H9 (cell line): ENCODE data around the gene GAL3ST3. TPM values are rescaled to one million over a fixed set of nuclear protein-coding genes. Genes with fewer than 3 reads are reported as not detected.

ENCODE experiments used
- DNase-seq: peaks from one replicate; pipeline ENCODE4 v3.0.0-alpha.2; 2017
- H2AFZ ChIP-seq: one replicate; pipeline ENCODE4 v1.6.1; 2013; ENCODE audit warnings: mild to moderate bottlenecking, low read length, control low read depth, moderate library complexity
- H2AK5ac ChIP-seq: 2 replicates; pipeline ENCODE4 v1.6.1; 2013; ENCODE audit warnings: low read length, control low read depth, mixed read lengths; ENCODE audit not compliant: insufficient read length
- H2BK120ac ChIP-seq: one replicate; pipeline ENCODE4 v1.6.1; 2013; ENCODE audit warnings: low read depth, mild to moderate bottlenecking, low read length, control low read depth, inconsistent platforms; ENCODE audit not compliant: poor library complexity, severe bottlenecking
- H2BK12ac ChIP-seq: 2 replicates; pipeline ENCODE4 v1.6.1; 2013; ENCODE audit warnings: low read length, control low read depth, mixed read lengths, low read depth; ENCODE audit not compliant: insufficient read length
- H2BK15ac ChIP-seq: 2 replicates; pipeline ENCODE4 v1.6.1; 2013; ENCODE audit warnings: low read depth, low read length, control low read depth
- H2BK20ac ChIP-seq: one replicate; pipeline ENCODE4 v1.6.1; 2013; ENCODE audit warnings: low read depth, mild to moderate bottlenecking, low read length, control low read depth, inconsistent platforms; ENCODE audit not compliant: poor library complexity, severe bottlenecking
- H2BK5ac ChIP-seq: 2 replicates; pipeline ENCODE4 v1.6.1; 2013; ENCODE audit warnings: low read length, control low read depth, mixed read lengths; ENCODE audit not compliant: insufficient read length
- H3K14ac ChIP-seq: 2 replicates; pipeline ENCODE4 v1.6.1; 2013; ENCODE audit warnings: low read length, control low read depth; ENCODE audit not compliant: insufficient read depth
- H3K18ac ChIP-seq: 2 replicates; pipeline ENCODE4 v1.6.1; 2013; ENCODE audit warnings: low read depth, mild to moderate bottlenecking, mixed read lengths, low read length, control low read depth; ENCODE audit not compliant: insufficient read length
- H3K23ac ChIP-seq: 2 replicates; pipeline ENCODE4 v1.6.1; 2013; ENCODE audit warnings: low read length, control low read depth, mixed read lengths, low read depth; ENCODE audit not compliant: insufficient read length
- H3K23me2 ChIP-seq: 2 replicates; pipeline ENCODE4 v1.6.1; 2013; ENCODE audit warnings: low read depth, mild to moderate bottlenecking, mixed read lengths, low read length, control low read depth; ENCODE audit not compliant: insufficient read length, poor library complexity, severe bottlenecking
- H3K27ac ChIP-seq: 2 replicates; pipeline ENCODE4 v1.5.1; 2013; ENCODE audit warnings: low read length, control low read depth, mixed read lengths, low read depth; ENCODE audit not compliant: insufficient read length
- H3K27me3 ChIP-seq: 2 replicates; pipeline ENCODE4 v1.6.1; 2013; ENCODE audit warnings: low read length, control low read depth, inconsistent platforms; ENCODE audit not compliant: insufficient read depth
- H3K4ac ChIP-seq: 2 replicates; pipeline ENCODE4 v1.6.1; 2013; ENCODE audit warnings: low read depth, mild to moderate bottlenecking, control low read depth, inconsistent platforms, low read length, moderate library complexity
- H3K4me1 ChIP-seq: 2 replicates; pipeline ENCODE4 v1.6.1; 2013; ENCODE audit warnings: low read length, control low read depth, inconsistent platforms; ENCODE audit not compliant: insufficient read depth
- H3K4me2 ChIP-seq: 2 replicates; pipeline ENCODE4 v1.6.1; 2013; ENCODE audit warnings: low read length, control low read depth, mixed read lengths; ENCODE audit not compliant: insufficient read length, insufficient read depth
- H3K56ac ChIP-seq: 2 replicates; pipeline ENCODE4 v1.6.1; 2013; ENCODE audit warnings: low read depth, mild to moderate bottlenecking, mixed read lengths, low read length, control low read depth; ENCODE audit not compliant: insufficient read length
- H3K79me1 ChIP-seq: 2 replicates; pipeline ENCODE4 v1.6.1; 2013; ENCODE audit warnings: low read depth, mild to moderate bottlenecking, moderate library complexity, low read length, control low read depth, inconsistent platforms; ENCODE audit not compliant: insufficient read depth, poor library complexity, severe bottlenecking
- H3K79me2 ChIP-seq: 2 replicates; pipeline ENCODE4 v1.6.1; 2013; ENCODE audit warnings: low read length, control low read depth, inconsistent platforms; ENCODE audit not compliant: insufficient read depth
- H3K9ac ChIP-seq: 2 replicates; pipeline ENCODE4 v1.6.1; 2013; ENCODE audit warnings: low read length, control low read depth, mixed read lengths; ENCODE audit not compliant: insufficient read length; ENCODE audit errors: extremely low read depth
- H3K9me3 ChIP-seq: one replicate; pipeline ENCODE4 v1.6.1; 2013; ENCODE audit warnings: low read depth, low read length, inconsistent platforms; ENCODE audit not compliant: control insufficient read depth
- H3T11ph ChIP-seq: one replicate; pipeline ENCODE4 v1.6.1; 2013; ENCODE audit warnings: mild to moderate bottlenecking, low read length, control low read depth, inconsistent platforms
- H4K20me1 ChIP-seq: one replicate; pipeline ENCODE4 v1.6.1; 2013; ENCODE audit not compliant: control insufficient read depth, insufficient read length, insufficient read depth
- H4K5ac ChIP-seq: 2 replicates; pipeline ENCODE4 v1.6.1; 2013; ENCODE audit warnings: low read depth, mild to moderate bottlenecking, mixed read lengths, low read length, control low read depth; ENCODE audit not compliant: insufficient read length
- H4K8ac ChIP-seq: replicated peaks from 2 replicates; pipeline ENCODE4 v1.6.1; 2013; ENCODE audit warnings: low read length, control low read depth, mixed read lengths, low read depth; ENCODE audit not compliant: insufficient read length
- H4K91ac ChIP-seq: 2 replicates; pipeline ENCODE4 v1.6.1; 2013; ENCODE audit warnings: low read depth, mild to moderate bottlenecking, moderate library complexity, mixed read lengths, low read length, control low read depth; ENCODE audit not compliant: insufficient read length
- H3K27ac Mint-ChIP-seq, 3 experiments: 2 replicates in 2 of 3; 3 replicates in 1 of 3; pipeline ENCODE4 v1.8.0; 2020 to 2021; ENCODE audit warnings: mixed read lengths in 3 of 3, mild to moderate bottlenecking in 1 of 3, moderate library complexity in 1 of 3
- H3K27me3 Mint-ChIP-seq: 2 replicates; pipeline ENCODE4 v1.8.0; 2021; ENCODE audit warnings: low read depth, mild to moderate bottlenecking, moderate library complexity, mixed read lengths
- H3K36me3 Mint-ChIP-seq, 3 experiments: 2 replicates in 2 of 3; 3 replicates in 1 of 3; pipeline ENCODE4 v1.8.0; 2020 to 2021; ENCODE audit warnings: low read depth in 3 of 3, mixed read lengths in 3 of 3; ENCODE audit not compliant: insufficient read depth in 1 of 3
- H3K4me1 Mint-ChIP-seq, 2 experiments: 2 replicates each; pipeline ENCODE4 v1.8.0; 2020; ENCODE audit warnings: mixed read lengths in 2 of 2
- H3K4me3 Mint-ChIP-seq, 2 experiments: 2 replicates in 1 of 2; 3 replicates in 1 of 2; pipeline ENCODE4 v1.8.0; 2020 to 2021; ENCODE audit warnings: mild to moderate bottlenecking in 2 of 2, mixed read lengths in 2 of 2, moderate library complexity in 1 of 2
- H3K9me3 Mint-ChIP-seq, 2 experiments: 2 replicates in 1 of 2; 3 replicates in 1 of 2; pipeline ENCODE4 v1.8.0; 2020; ENCODE audit warnings: mild to moderate bottlenecking in 2 of 2, mixed read lengths in 2 of 2, moderate library complexity in 1 of 2
- WGBS: extraction: QIAGEN DNeasy Blood & Tissue Kit; methylation state at CpG from one replicate; pipeline ENCODE4 v1.1.7; 2013; ENCODE audit warnings: missing lambda C conversion rate, low lambda C conversion rate, mixed read lengths; ENCODE audit not compliant: insufficient read length; ENCODE audit errors: extremely low coverage; 5-methylcytosine and 5-hydroxymethylcytosine counted together
- total RNA-seq: library from RNA; stranded (reverse); gene quantifications from 2 replicates; pipeline ENCODE4 v1.2.1, GENCODE V29; 2021
- TF ChIP-seq, protein P1 (sequence below): fragments of 200-600 bp; sonication (generic); conservative IDR thresholded peaks from 3 replicates; pipeline ENCODE4 v1.8.0; 2021; ENCODE audit warnings: antibody characterized with exemption, mild to moderate bottlenecking

GAL3ST3 gene
- total RNA-seq, 1 experiment from 2014 or later: 17.2 TPM

- Histone ChIP-seq H2BK12ac (no peak overlapping the region), H2AK5ac (no peak overlapping the region), H4K8ac (no peak overlapping the region), H3K4me2 (no peak overlapping the region), H2BK120ac (no peak overlapping the region), H3K23ac (no peak overlapping the region), H4K20me1 (no peaks in the 10 kb centered on the region), H2AFZ (no peak overlapping the region), H3K27ac (no peak overlapping the region), H3K27me3 (no peaks in the 10 kb centered on the region), H2BK20ac (no peak overlapping the region), H4K5ac (no peak overlapping the region), H3K9ac (no peak overlapping the region), H2BK15ac (no peak overlapping the region), H3K56ac (no peak overlapping the region), H3K4me1 (no peaks in the 10 kb centered on the region), H3K23me2 (peaks cover 4% of the 10 kb centered on the region), H2BK5ac (no peak overlapping the region), H3K18ac (no peak overlapping the region), H3K79me1 (no peaks in the 10 kb centered on the region), H3T11ph (no peak overlapping the region), H3K79me2 (peaks cover 2% of the 10 kb centered on the region; the same call in 1 of the 2 replicates), H3K4ac (no peak overlapping the region), H3K14ac (no peak overlapping the region), H4K91ac (no peak overlapping the region), H3K9me3 (no peaks in the 10 kb centered on the region)
- H3K36me3 Mint-ChIP-seq: peaks cover 43 to 69% (median 56%) of the 10 kb centered on the region in 3 experiments
- peak; percentile 90 for DNase-seq
- peaks cover 21 to 32% of the 10 kb centered on the region in 2 experiments for H3K4me1 Mint-ChIP-seq
- H3K27me3 Mint-ChIP-seq: no peaks in the 10 kb centered on the region
- TF ChIP-seq, protein P1, sequence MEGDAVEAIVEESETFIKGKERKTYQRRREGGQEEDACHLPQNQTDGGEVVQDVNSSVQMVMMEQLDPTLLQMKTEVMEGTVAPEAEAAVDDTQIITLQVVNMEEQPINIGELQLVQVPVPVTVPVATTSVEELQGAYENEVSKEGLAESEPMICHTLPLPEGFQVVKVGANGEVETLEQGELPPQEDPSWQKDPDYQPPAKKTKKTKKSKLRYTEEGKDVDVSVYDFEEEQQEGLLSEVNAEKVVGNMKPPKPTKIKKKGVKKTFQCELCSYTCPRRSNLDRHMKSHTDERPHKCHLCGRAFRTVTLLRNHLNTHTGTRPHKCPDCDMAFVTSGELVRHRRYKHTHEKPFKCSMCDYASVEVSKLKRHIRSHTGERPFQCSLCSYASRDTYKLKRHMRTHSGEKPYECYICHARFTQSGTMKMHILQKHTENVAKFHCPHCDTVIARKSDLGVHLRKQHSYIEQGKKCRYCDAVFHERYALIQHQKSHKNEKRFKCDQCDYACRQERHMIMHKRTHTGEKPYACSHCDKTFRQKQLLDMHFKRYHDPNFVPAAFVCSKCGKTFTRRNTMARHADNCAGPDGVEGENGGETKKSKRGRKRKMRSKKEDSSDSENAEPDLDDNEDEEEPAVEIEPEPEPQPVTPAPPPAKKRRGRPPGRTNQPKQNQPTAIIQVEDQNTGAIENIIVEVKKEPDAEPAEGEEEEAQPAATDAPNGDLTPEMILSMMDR: peak; percentile 95
- H3K27ac Mint-ChIP-seq: peak overlapping the region; percentile 85 to 97 (median 94)
- H3K9me3 Mint-ChIP-seq: no peaks in the 10 kb centered on the region
- no CpG with 5 or more reads among the region's 17 CpGs for WGBS
- H3K4me3 Mint-ChIP-seq: peak overlapping the region; percentile 39 to 62; a peak in 4 of 5 replicates
Measured at GRCh38 chr11:66068154-66068821, 19.3 kb upstream of the GAL3ST3 start.
